SK-N-SH (cell line): Measurements from ENCODE around the gene MORC1. TPM values are rescaled to one million over a fixed set of nuclear protein-coding genes. Genes with fewer than 3 reads are reported as not detected.

ENCODE experiments used
- CTCF ChIA-PET: fragments of 300-600, 350-600 bp; formaldehyde crosslinking; extraction: SDS; loops from one replicate; lab custom pipeline; 2021; lab: Yijun Ruan, JAX
- POLR2A ChIA-PET: fragments of 350-600 bp; sonication (Branson Sonifier 250); formaldehyde crosslinking; extraction: SDS; loops from one replicate; lab custom pipeline; 2020; ENCODE audit warnings: antibody characterized with exemption, inconsistent platforms; lab: Yijun Ruan, JAX
- DNase-seq: peaks from one replicate; pipeline ENCODE4 v3.0.0; 2012
- H2AFZ ChIP-seq: fragments of 200-600 bp; sonication (generic); 2 replicates; pipeline ENCODE4 v1.8.1; 2016; ENCODE audit warnings: antibody characterized with exemption, mild to moderate bottlenecking, low read depth
- H3F3A ChIP-seq: fragments of 200-600 bp; sonication (generic); replicated peaks from 2 replicates; pipeline ENCODE3; 2016; ENCODE audit warnings: antibody characterized with exemption, mild to moderate bottlenecking; ENCODE audit not compliant: insufficient read depth
- H3K27ac ChIP-seq, 2 experiments: fragments of 200-500 bp in 1 of 2; fragments of 200-600 bp in 1 of 2; sonication (Bioruptor generic) in 1 of 2; sonication (generic), shearing (Covaris generic) in 1 of 2; 2 replicates each; pipeline versions ENCODE4 v1.5.1 to v1.6.1; 2014 to 2016; ENCODE audit warnings: low read depth in 2 of 2, inconsistent platforms in 1 of 2, low read length in 1 of 2, mild to moderate bottlenecking in 1 of 2, mixed read lengths in 1 of 2
- H3K27me3 ChIP-seq: fragments of 200-600 bp; sonication (generic), shearing (Covaris generic); 2 replicates; pipeline ENCODE4 v1.6.1; 2016; ENCODE audit warnings: mixed run types; ENCODE audit not compliant: insufficient read depth
- H3K36me3 ChIP-seq, 2 experiments: fragments of 200-500 bp in 1 of 2; fragments of 200-600 bp in 1 of 2; sonication (Bioruptor generic) in 1 of 2; sonication (generic) in 1 of 2; replicated peaks in 1 of 2; 2 replicates each; pipeline versions ENCODE3 to v1.5.1; 2014 to 2016; ENCODE audit warnings: low read length in 1 of 2, mild to moderate bottlenecking in 1 of 2; ENCODE audit not compliant: insufficient read depth in 2 of 2, control insufficient read depth in 1 of 2
- H3K4me1 ChIP-seq, 2 experiments: fragments of 200-500 bp in 1 of 2; fragments of 200-600 bp in 1 of 2; sonication (Bioruptor generic) in 1 of 2; sonication (generic), shearing (Covaris generic) in 1 of 2; 2 replicates each; pipeline versions ENCODE4 v1.5.1 to v1.6.1; 2014 to 2016; ENCODE audit warnings: low read depth in 1 of 2, low read length in 1 of 2, mixed run types in 1 of 2; ENCODE audit not compliant: insufficient read depth in 2 of 2, control insufficient read depth in 1 of 2
- H3K4me2 ChIP-seq: fragments of 200-600 bp; sonication (generic), shearing (Covaris generic); 2 replicates; pipeline ENCODE4 v1.6.1; 2017; ENCODE audit warnings: mixed run types
- H3K4me3 ChIP-seq, 2 experiments: fragments of 200-500 bp in 1 of 2; fragments of 200-600 bp in 1 of 2; sonication (Bioruptor generic) in 1 of 2; sonication (generic), shearing (Covaris generic) in 1 of 2; 2 replicates each; pipeline versions ENCODE4 v1.5.1 to v1.8.1; 2014 to 2016; ENCODE audit warnings: low read depth in 2 of 2, inconsistent platforms in 1 of 2, low read length in 1 of 2, mild to moderate bottlenecking in 1 of 2, mixed read lengths in 1 of 2, moderate library complexity in 1 of 2
- H3K79me2 ChIP-seq: fragments of 200-600 bp; sonication (generic); 2 replicates; pipeline ENCODE4 v1.8.1; 2017; ENCODE audit warnings: mild to moderate bottlenecking; ENCODE audit not compliant: insufficient read depth
- H3K9ac ChIP-seq: fragments of 200-600 bp; sonication (generic); 2 replicates; pipeline ENCODE4 v1.6.1; 2017; ENCODE audit warnings: mixed run types
- H3K9me2 ChIP-seq: fragments of 200-600 bp; sonication (generic); 2 replicates; pipeline ENCODE4 v1.6.1; 2017; ENCODE audit warnings: mixed run types
- H3K9me3 ChIP-seq: fragments of 200-600 bp; sonication (generic); 2 replicates; pipeline ENCODE4 v1.6.1; 2017; ENCODE audit warnings: mixed run types, mild to moderate bottlenecking, moderate library complexity
- H4K20me1 ChIP-seq: fragments of 200-600 bp; sonication (generic); 2 replicates; pipeline ENCODE4 v1.6.1; 2017; ENCODE audit warnings: mild to moderate bottlenecking, mixed run types; ENCODE audit not compliant: insufficient read depth
- CHD2 ChIP-seq: fragments of 150-350 bp; IDR thresholded peaks from 2 replicates; pipeline ENCODE4 v1.6.1; 2018; ENCODE audit warnings: low read length; ENCODE audit not compliant: partially characterized antibody
- CTCF ChIP-seq: fragments of 200-600 bp; sonication (generic); IDR thresholded peaks from 2 replicates; pipeline ENCODE4 v1.6.1; 2017; ENCODE audit warnings: antibody characterized with exemption, mild to moderate bottlenecking, moderate library complexity
- ELF1 ChIP-seq: IDR thresholded peaks from 2 replicates; pipeline ENCODE4 v1.4.0; 2012
- EP300 ChIP-seq, 2 experiments: IDR thresholded peaks; 2 replicates each; pipeline versions ENCODE4 v1.4.0 to v1.6.1; 2012; ENCODE audit warnings: borderline replicate concordance in 1 of 2, low read depth in 1 of 2, low read length in 1 of 2
- FOSL2 ChIP-seq: IDR thresholded peaks from 2 replicates; pipeline ENCODE4 v1.4.0; 2012; ENCODE audit warnings: low read depth, mild to moderate bottlenecking, moderate library complexity, borderline replicate concordance
- FOXJ3 ChIP-seq: sonication (generic); formaldehyde crosslinking; IDR thresholded peaks from 2 replicates; pipeline ENCODE4 v1.5.1; 2020; ENCODE audit warnings: mild to moderate bottlenecking, missing genetic modification reagents
- FOXM1 ChIP-seq: IDR thresholded peaks from 2 replicates; pipeline ENCODE4 v1.4.0; 2012; ENCODE audit warnings: low read depth, mild to moderate bottlenecking
- GABPA ChIP-seq: IDR thresholded peaks from 2 replicates; pipeline ENCODE4 v1.4.0; 2012; ENCODE audit warnings: low read depth, mild to moderate bottlenecking
- JUND ChIP-seq: IDR thresholded peaks from 2 replicates; pipeline ENCODE4 v1.4.0; 2012
- MXI1 ChIP-seq: IDR thresholded peaks from 2 replicates; pipeline ENCODE4 v1.6.1; 2012; ENCODE audit warnings: mild to moderate bottlenecking, low read depth, low read length, improper control_type of control experiment
- NFIC ChIP-seq: IDR thresholded peaks from 2 replicates; pipeline ENCODE4 v1.4.0; 2012; ENCODE audit warnings: borderline replicate concordance
- NRF1 ChIP-seq: IDR thresholded peaks from 2 replicates; pipeline ENCODE4 v1.6.1; 2012; ENCODE audit warnings: low read depth, mild to moderate bottlenecking, low read length
- PBX3 ChIP-seq: IDR thresholded peaks from 2 replicates; pipeline ENCODE4; 2012
- RFX5 ChIP-seq: IDR thresholded peaks from 2 replicates; pipeline ENCODE4 v1.6.1; 2012; ENCODE audit warnings: mild to moderate bottlenecking, improper control_type of control experiment, low read length
- RXRA ChIP-seq: IDR thresholded peaks from 2 replicates; pipeline ENCODE4 v1.4.0; 2012; ENCODE audit warnings: low read depth, mild to moderate bottlenecking, borderline replicate concordance
- TAF1 ChIP-seq: IDR thresholded peaks from 2 replicates; pipeline ENCODE4 v1.6.1; 2012; ENCODE audit warnings: low read depth, mild to moderate bottlenecking, low read length, moderate library complexity, borderline replicate concordance
- TCF12 ChIP-seq: IDR thresholded peaks from 2 replicates; pipeline ENCODE4 v1.4.0; 2012
- YY1 ChIP-seq: IDR thresholded peaks from 2 replicates; pipeline ENCODE4 v1.4.0; 2012; ENCODE audit warnings: low read depth, mild to moderate bottlenecking
- WGBS: methylation state at CpG from one replicate; pipeline ENCODE4 v1.1.6; 2017; ENCODE audit warnings: low lambda C conversion rate; 5-methylcytosine and 5-hydroxymethylcytosine counted together
- polyA plus RNA-seq, 3 experiments: library from polyadenylated mRNA; depleted of rRNA; stranded (reverse); fragments of >200 nt; gene quantifications; 2 replicates each; pipeline ENCODE4 v1.2.3, GENCODE V29; 2012
- small RNA-seq, 7 experiments: library from RNA; depleted of rRNA; stranded (forward); fragments of <200 nt; gene quantifications; one replicate each; pipeline ENCODE3, GENCODE V24; 2012

Gene MORC1
- polyA plus RNA-seq, 1 of the 3 experiments (the other 2 are of a cell fraction), result not detected

GRCh38 chr3:108909799-108910198 lies 208.1 kb downstream of the MORC1 start:
- Histone ChIP-seq H3K4me2 (no peak overlapping the region), H3K36me3 (no peaks in the 10 kb centered on the region), H2AFZ (no peak overlapping the region), H3F3A (peaks cover 4% of the 10 kb centered on the region), H4K20me1 (no peaks in the 10 kb centered on the region)
- TF ChIP-seq JUND, result no peak
- TF ChIP-seq CHD2, result no peak
- TF ChIP-seq TAF1, result no peak
- no peak for TF ChIP-seq ELF1
- TF ChIP-seq EP300 (IDR thresholded peaks at IDR 0.05; ENCODE audit: borderline replicate concordance in 1 of 2, low read depth in 1 of 2, low read length in 1 of 2), result no peak
- TF ChIP-seq MXI1, result no peak
- TF ChIP-seq TCF12, result no peak
- no peak for TF ChIP-seq PBX3
- TF ChIP-seq CTCF, result no peak
- no peak for TF ChIP-seq YY1
- no peak for TF ChIP-seq FOXM1
- TF ChIP-seq NFIC, result no peak
- TF ChIP-seq NRF1, result no peak
- TF ChIP-seq GABPA, result no peak
- TF ChIP-seq FOSL2, result no peak
- TF ChIP-seq RXRA, result no peak
- TF ChIP-seq FOXJ3 (CRISPR knock-in tag), result no peak
- no peak for TF ChIP-seq RFX5
- TF ChIP-seq, all 33 proteins: peak for 0
- POLR2A ChIA-PET, result no interaction called here
- Histone ChIP-seq H3K79me2 (no peaks in the 10 kb centered on the region), H3K4me3 (no peak overlapping the region), H3K27ac (no peak overlapping the region), H3K27me3 (no peaks in the 10 kb centered on the region), H3K9me3 (no peaks in the 10 kb centered on the region), H3K9ac (no peak overlapping the region), H3K4me1 (no peaks in the 10 kb centered on the region), H3K9me2 (no peaks in the 10 kb centered on the region)
- CTCF ChIA-PET, result interaction anchor here (1.3 to 3.7 kb wide), 2 partner anchors 13 to 248 kb away, joined by 4 to 18 read pairs; no protein-coding TSS in a partner anchor
- 91% methylated on average over 5 of the region's 5 CpGs for WGBS
- DNase-seq, result no peak

Small RNA genes within 50 kb of the gene (small RNA-seq; reads per million reads assigned to genes)
- 0 reads per million in 7 experiments for gene RF00012

Other genes with a start within 250 kb of the MORC1 start
- not detected in 2 replicates for gene GUCA1C, start 164.3 kb downstream of the MORC1 start, polyA plus RNA-seq (2012; rRNA removed)
- gene C3orf85, start 18.6 kb upstream of the MORC1 start, polyA plus RNA-seq (2012; rRNA removed), result not detected in 2 replicates
- gene DPPA2, start 198.4 kb upstream of the MORC1 start, polyA plus RNA-seq (2012; rRNA removed), result not detected in 2 replicates
- not detected in 2 replicates for gene DPPA4, start 219.4 kb upstream of the MORC1 start, polyA plus RNA-seq (2012; rRNA removed)